GM12874 (cell line): ENCODE measurements around the gene PGM2.

Experiments used
- CTCF ChIP-seq: IDR thresholded peaks from 2 replicates; pipeline ENCODE4 v1.5.1; 2011; ENCODE audit warnings: low read depth, mild to moderate bottlenecking, control low read depth, low read length, moderate library complexity; ENCODE audit not compliant: insufficient read depth

The PGM2 gene

GRCh38 chr4:37826295-37827029, at the start of gene PGM2:
Gene PGM2, plus strand, starts transcription at chr4:37826686. Its CDS starts 47 bp downstream, at chr4:37826733.
- TF ChIP-seq CTCF = peak; percentile 3; the same call in 1 of the 2 replicates

- no peak for TF ChIP-seq CTCF
These were observed 46.6 kb upstream of the PGM2 start for GRCh38 chr4:37779896-37780295.

- TF ChIP-seq CTCF = no peak
These were observed 45.9 kb upstream of the PGM2 start for GRCh38 chr4:37780444-37781130.

GRCh38 chr4:37781131-37781455, 45.4 kb upstream of the PGM2 start:
- no peak for TF ChIP-seq CTCF

- TF ChIP-seq CTCF = no peak
These were observed 37.7 kb upstream of the PGM2 start for GRCh38 chr4:37788819-37789218.

- TF ChIP-seq CTCF = no peak
These were observed 34.2 kb upstream of the PGM2 start for GRCh38 chr4:37792241-37792640.

GRCh38 chr4:37793562-37793961, 32.9 kb upstream of the PGM2 start:
- peak; percentile 54 for TF ChIP-seq CTCF
